LoVo (cell line): ENCODE measurements around the gene IGF2BP1.
A peak's percentile ranks its signal among the peaks of the same experiment; 100 is the strongest.

Experiments used
- DNase-seq: peaks from one replicate; pipeline ENCODE4 v3.0.0-alpha.2; 2016; ENCODE audit warnings: low spot score

Gene IGF2BP1

DNA sequence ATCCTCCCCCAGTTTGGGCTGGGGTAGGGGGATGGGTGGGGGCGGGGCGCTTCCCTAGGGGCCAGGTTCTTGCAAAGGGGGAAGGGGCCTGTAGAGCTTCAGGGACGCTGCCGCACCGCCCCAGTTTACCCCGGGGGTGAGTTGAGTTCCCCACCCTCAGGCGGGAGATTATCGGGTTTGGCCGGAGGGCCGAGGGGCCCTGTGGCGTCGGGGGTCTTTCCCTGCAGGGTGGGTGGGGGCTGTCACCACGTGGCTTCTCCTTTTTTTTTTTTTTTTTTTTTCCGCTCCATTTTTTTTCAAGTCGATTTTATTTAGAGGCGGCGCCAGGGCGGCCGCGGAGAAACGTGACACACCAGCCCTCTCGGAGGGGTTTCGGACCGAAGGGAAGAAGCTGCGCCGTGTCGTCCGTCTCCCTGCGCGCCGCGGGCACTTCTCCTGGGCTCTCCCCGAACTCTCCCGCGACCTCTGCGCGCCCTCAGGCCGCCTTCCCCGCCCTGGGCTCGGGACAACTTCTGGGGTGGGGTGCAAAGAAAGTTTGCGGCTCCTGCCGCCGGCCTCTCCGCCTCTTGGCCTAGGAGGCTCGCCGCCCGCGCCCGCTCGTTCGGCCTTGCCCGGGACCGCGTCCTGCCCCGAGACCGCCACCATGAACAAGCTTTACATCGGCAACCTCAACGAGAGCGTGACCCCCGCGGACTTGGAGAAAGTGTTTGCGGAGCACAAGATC is at the start of gene IGF2BP1:
Gene IGF2BP1, plus strand, starts transcription at position 283 of the 724 bp plus-strand sequence. Its CDS starts 361 bp downstream, at position 644.
- no peak for DNase-seq

DNA sequence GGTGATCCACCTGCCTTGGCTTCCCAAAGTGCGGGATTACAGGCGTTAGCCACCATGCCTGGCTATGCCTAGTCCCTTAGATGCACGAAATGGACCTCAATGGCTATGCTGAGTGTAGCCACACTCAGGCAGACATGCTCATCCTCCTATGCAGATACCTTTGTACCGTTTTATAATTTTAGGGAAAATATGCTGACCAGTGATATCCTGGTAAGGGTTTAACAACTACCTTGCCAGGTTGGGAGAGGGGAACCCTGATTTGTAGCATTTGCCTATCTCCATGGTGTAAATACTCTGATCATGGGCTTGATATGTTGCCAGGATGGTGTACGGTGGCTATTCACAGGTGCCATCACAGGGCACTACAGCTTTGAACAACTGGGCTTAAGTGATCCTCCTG is 45.6 kb upstream of the IGF2BP1 start:
- DNase-seq: no peak

DNA sequence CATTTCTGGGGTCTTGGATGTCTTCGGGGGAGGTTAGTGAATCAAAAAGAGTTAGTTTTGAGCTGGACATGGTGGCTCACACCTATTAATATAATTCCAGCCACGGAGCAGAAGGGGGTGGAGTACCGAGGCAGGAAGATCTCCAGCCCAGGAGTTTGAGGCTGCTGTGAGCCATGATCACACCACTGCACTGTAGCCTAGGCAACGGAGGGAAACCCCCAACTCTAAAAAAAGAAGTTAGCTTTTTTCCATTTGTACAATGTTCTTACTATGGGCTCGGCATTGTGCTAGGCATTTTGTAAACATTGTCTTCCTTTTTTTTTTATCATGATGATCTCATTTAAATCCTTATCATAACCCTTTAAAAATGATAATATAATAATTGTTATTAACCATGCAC is 44.3 kb upstream of the IGF2BP1 start:
- no peak for DNase-seq

DNA sequence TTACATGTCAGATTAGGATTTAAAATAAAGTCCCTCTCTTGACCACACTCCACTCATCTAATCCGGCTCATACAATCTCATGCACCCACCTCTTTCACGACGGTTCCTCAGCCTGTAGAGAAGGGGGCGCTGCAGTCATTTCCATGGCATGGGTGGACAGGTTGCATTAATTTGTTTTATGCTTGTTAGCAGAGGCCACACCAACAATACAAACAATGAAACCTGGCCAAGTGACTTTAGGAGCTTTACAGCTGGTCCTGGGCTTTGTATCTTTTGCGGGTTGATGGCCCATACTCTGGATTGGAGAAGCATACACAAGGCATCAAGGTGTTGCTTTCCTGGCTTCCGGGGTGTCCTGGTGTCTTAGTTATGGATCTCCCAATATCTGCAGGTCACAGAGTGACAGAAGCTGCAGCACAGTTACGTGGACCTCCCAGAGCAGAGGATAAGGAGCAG is 42.9 kb upstream of the IGF2BP1 start:
- DNase-seq: no peak

DNA sequence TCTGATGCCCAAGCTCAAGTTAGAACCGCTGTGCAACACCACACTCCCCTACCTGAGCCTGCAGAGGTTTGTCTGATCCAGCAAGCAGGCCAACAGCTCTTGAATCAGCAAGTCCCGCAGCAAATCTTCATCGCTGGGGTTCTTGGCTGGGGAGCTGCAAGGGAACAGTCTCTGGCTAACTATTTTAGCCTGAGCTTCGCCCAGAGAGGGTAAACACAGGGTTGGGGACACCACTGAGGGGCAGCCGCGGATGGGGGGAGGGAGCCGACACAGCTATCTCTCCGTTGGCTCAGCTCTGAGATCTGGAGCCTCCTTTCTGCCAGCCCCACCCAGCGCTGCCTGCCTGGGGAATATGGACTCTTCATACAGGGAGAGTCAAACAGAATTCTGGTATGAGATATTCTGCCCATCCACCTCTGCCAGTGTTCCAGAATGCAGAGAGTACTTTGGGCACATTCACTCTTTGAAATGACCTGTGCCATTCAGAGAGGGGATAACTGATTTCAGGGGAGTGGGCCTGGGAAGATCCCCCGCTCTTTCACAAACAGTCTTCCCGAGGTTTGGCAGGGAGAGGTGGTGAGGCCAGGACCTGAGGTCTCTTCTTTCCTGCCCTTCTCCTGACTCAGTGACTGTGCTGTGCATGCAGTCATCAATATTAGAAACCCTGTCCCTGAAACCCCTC is 36.2 kb upstream of the IGF2BP1 start:
- no peak for DNase-seq

DNA sequence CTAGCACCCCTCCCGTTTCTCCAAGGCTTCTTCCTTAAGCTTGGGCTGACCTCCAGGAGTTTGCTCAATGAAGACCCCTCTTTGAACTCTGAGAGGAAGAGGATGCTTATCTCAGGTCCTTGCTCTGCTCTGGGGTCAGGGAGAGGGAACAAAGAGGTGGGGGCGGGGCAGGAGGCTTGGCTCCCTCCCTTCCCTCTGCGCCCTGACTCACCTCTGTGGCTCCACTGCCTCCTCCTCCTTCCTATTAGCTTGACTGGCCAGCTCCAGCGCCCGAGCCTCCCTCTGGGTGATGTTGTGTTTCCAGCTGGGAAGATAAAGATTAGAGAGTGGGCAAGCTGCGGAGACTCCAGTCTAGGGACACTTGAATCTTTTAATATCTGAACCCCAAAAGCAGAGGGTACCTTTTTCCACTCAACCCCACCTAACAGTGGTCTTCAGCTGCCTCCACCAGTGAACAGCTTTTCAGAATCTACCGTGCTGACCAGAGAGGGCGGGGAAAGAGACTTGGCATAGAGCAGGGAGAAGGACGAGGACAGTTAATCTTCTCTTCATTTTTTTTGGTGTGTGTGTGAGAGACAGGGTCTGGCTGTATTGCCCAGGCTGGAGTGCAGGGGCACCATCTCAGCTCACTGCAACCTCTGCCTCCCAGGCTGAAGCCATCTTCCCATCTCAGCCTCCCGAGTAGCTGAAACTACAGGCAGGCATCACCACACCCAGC is 35.5 kb upstream of the IGF2BP1 start:
- no peak for DNase-seq

DNA sequence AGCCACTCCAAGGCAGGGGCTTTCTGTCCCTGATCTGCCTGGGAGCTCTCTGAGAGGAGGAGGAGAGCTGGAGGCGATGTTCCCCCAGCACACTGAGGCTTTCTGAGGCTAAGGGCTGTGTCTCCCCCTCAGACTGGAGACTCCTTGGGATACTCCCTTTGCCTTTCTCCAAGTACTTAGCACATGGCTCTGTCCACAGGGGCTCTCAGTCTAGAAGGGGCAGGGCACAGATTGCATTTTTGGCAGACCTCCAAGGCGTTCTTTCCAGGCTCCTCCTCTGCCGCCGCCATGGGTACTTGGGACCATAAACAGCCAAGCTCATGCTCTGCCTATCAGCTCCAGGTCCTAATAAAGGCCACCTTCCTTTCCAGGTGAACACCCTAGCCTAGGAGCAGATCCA is 27.0 kb upstream of the IGF2BP1 start:
- DNase-seq: peak; percentile 38

DNA sequence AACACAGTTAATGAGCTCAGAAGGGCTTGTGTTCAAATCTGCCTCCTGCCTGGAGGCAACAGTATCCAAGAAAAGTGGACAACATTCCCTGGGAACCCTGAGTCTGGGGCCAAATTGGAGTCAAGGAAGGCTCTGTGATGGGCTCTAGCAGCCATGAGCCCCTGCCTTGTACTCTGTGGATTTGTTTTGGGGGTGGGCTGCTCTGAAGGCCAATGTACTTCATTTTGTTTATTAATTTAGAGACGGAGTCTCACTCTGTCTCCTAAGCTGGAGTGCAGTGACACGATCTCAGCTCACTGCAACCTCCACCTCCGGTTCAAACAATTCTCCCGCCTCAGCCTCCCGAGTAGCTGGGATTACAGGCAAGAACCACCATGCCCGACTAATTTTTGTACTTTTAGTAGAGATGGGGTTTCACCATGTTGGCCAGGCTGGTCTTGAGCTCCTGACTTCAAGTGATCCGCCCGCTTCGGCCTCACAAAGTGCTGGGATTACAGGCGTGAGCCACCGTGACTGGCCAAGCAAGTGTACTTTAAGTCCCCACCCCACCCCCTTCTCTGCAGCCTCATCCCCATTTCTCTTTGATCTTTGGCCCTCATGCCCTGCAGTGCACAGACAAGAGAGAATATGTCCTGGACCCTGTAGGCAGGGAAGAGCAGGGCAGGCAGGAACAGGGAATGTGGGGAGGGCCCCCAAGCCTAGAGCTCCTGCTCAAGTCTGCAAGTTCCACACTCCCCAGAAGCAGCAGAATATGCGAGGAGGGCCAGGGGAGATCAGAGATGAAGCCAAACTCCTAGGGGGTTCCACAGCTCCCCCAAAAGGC is 26.1 kb upstream of the IGF2BP1 start:
- DNase-seq: no peak

DNA sequence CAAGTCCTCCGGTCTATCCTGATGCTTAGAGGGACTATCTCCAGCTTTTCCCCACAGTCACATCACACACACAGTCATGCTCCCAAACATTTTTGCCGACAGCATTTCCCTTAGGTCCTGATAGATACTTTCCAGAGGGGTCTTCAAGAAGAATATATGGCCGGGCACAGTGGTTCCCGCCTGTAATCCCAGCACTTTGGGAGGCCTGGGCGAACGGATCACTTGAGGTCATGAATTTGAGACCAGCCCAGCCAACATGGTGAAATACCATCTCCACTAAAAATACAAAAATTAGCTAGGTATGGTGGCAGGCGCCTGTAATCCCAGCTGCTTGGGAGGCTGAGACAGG is 24.5 kb upstream of the IGF2BP1 start:
- no peak for DNase-seq

DNA sequence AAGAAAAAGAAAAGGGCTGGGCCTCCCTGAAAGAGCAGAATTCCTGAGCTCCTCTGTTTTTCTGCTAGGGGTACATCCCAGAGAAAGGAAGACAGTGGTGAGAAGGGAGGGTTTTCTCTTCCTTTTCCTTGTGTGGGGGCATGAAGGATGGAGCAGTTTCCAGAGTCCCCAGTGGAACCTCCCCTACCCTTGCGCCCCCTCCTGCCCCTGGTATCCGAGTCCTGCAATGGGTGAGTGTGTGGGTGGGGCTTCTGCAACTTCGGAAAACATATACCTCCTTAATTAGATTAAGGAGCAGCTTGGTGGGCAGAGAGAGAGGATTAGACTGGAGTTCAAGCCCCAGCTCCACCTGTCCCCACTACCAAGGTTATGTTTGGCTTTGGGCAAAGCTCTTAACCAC is 23.4 kb upstream of the IGF2BP1 start:
- no peak for DNase-seq

DNA sequence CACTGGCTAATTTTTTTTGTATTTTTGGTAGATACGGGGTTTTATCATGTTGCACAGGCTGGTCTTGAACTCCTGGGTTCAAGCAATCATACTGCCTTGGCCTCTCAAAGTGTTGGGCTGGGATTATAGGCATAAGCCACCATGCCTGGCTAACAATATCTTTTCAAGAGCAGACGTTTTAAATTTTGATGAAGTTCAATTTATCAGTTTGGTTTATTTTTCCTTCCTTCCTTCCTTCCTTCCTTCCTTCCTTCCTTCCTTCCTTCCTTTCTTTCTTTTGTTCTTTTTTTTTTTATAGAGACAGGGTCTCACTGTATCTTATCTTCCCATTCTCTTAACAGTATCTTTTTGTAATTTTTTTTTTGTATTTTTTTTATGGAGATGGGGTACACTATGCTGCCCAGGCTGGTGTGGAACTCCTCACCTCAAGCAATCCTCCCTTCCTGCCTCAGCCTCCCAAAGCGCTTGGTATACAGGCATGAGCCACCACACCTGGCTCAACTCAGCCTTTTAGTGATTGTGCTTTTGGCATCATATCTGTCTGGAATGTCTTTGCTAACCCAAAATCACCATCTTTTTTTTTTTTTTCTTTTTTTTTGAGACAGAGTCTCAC is 15.2 kb upstream of the IGF2BP1 start:
- no peak for DNase-seq

DNA sequence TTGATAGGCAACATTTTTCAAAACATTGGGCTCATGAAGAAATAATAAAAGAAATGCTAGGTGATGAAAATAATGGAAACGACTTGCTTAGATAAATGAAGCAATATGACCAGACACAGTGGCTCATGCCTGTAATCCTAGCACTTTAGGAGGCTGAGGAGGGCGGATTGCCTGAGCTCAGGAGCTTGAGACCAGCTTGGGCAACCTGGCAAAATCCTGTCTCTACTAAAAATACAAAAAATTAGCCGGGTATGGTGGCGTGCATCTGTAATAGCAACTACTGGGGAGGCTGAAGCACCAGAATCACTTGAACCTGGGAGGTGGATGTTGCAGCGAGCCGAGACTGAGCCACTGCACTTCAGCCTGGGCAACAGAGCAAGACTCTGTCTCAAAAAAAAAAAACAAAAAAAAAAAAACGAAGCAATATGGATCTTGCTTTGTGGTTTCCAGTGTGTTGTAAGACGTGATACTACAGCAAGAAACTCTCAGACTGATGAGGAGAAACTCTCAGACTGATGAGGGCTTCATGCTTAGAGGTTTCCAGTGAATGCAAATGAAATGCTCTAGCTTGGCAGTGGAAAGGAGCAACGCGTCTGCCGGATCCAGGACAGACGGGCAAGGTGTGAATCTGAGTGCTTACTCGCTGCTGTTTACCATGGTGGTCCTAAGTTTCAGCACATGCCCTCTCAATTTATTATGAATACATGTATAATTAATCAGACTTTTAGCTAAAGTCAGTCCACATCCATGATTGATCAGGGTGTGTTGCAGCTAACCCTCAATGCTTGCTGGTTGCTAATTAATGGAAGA is 11.5 kb upstream of the IGF2BP1 start:
- no peak for DNase-seq

DNA sequence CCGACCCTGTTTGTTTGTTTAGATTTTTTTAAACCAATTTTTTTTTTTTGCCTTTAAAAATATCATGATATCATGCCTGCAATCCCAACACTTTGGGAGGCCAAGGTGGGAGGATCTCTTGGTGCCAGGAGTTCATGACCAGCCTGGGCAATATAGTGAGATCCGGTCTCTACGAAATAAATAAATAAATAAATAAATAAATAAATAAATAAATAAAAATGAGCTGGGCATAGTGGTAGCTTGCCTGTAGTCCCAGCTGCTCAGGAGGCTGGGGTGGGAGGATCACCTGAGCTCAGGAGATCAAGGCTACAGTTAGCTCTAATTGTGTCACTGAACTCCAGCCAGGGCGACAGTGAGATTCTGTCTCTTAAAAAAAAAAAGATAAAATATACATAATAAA is 8.1 kb upstream of the IGF2BP1 start:
- DNase-seq: no peak

DNA sequence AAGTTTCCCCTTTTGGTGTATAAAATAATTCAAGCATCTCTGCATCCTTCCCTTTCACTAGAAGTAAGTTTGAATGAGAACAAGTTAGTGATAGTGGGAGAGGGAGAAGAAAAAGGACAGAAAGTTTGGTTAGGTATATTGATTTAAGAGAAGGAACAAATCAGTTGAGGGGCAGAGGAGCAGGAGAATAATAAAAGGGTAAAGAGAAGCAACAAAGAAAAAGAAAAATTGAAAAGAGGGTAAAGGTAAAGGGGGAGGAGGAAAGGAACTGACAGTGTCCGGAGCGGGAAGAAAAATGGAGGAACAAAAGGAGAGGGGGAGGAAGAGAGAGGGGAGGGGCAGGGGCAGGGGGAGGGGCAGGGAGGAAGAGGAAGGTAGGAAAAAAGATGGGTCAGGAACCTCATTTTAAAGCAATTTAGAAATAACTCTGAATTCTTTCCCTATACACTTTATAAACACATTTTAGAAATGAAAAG is 6.3 kb upstream of the IGF2BP1 start:
- DNase-seq: no peak

DNA sequence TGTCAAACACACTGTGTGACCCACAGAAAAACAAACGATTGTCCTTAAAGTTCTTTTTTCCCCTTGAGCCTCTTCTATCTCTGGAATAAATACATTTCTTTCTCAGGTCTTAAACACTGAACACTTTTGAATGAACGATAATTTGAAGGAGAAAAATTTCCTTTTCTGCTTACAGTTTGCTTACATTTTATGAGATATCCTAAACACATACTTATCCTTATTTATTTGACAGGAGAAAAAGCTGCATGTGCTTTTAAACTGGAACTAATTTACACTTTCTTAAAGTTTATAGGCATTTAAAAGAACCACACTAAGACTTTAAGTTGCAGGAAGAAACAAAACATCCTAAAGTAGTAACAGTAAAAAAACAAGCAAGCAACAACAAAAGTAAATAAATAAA is 4.7 kb upstream of the IGF2BP1 start:
- no peak for DNase-seq

DNA sequence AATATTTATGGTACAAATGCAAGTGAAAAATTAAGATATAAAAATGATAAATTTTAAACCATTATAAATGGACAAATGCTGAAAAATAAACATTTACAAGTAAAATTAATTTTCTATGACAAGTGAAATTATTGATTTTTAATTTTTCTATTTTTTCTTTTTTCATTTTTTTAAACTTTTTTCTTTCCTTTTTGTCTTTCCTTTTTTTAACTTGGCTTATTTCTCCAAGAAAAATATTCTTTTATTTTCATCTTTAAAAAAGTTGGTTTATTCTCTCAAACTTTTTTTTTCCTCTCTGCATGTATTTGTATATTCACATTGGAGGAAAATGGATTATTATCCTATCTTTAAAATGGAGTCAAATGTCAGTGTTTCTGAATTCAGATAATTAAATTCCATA is 3.9 kb upstream of the IGF2BP1 start:
- DNase-seq: no peak

DNA sequence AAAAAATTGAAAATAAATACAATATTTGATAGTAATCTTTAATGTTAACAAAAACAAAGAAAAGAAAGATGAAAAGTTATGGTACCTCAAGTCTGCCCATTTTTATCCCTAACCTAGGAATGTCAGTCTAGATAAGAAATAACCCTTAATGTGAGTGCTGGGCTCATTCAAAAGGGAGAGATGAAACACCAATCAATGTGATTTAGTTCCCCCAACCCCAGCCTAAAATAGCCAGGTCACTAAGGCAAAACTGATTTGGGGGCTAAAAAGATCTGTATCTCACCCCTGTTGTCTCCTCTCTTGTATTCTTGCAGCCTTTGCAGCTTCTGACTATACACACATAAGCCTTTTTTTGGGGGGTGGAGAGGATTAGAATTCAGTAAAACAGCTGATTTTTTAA is 3.2 kb upstream of the IGF2BP1 start:
- DNase-seq: no peak

DNA sequence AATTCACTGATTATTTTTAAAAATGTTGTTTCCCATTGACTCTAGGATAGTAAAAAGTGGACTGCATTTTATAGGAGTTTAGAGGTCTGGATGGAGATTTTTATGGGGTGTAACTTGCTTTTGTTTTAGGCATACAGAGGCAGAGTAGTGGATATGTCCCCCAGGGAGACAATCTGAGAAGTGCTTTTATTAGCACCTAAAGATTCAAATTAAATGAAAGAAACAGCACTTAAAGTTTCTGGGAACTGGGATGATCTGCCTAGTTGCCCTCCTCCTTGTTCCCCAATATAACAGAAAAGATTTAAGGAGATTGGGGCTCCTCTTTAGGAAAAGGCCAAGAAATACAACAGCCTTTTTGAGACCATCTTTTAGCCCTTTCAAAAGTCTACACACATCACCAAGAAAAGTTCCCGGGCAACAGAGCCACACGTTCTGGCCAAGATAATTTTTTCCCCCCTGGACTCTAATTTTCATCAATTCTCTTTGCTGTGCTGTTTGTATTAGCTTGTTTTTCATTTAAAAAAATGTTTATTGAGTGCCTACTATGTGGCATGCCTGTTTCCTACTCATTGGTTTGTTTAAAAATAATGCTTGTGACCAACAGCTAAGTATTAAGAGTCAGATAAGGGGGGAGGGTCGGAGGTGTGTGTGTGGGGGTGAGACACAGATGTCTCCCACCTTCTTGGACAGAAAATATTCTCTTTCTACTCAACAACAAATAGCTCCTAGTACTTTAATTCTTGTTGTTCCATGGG is 2.5 kb upstream of the IGF2BP1 start:
- no peak for DNase-seq

DNA sequence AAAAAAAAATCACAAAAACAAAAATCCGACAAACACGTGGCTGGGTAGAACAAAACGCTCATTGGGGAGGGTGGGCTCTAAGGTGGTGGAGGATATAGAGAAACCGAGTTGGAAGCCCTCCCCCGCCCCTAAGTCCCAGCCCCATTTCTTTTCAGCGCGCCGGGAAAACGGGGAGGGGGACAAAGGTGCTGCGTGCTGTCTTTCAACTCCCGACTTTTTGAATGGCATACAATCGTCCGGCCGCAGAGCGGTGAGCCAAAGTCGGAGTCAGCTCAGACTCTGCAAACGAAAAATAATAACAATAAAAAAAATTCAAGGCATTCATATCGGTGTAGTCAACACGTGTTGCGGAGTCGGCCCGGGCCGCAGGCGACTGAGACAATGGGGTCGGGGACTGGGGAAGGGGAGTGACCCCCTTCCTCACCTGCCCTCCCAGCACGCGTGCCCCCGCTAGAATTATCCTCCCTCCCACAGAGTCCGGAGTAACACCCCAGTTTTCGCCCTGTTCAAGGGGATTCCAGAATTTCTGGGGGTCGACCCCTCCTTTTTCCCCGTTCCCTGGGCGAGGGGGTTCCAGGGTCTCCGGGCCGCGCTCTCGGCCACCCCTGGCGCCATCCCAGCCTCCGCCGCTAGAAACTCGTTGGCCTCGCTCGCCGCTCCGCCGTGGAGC is 1.7 kb upstream of the IGF2BP1 start:
- DNase-seq: no peak
